Measurements from ENCODE around the gene SMIM36.

SMIM36 gene

GRCh38 chr17:55453839-55454557 is 57.3 kb downstream of the SMIM36 start:
- no peak for TF ChIP-seq CTCF (IDR thresholded peaks at IDR 0.05; ENCODE audit: low read depth, low read length)
- H3K4me3 ChIP-seq (ENCODE audit: low read depth, low read length): no peak overlapping the region

GRCh38 chr17:55452139-55452790 is 59.0 kb downstream of the SMIM36 start:
- H3K4me3 ChIP-seq (ENCODE audit: low read depth, low read length): no peak overlapping the region
- TF ChIP-seq CTCF (IDR thresholded peaks at IDR 0.05; ENCODE audit: low read depth, low read length): no peak

DNA sequence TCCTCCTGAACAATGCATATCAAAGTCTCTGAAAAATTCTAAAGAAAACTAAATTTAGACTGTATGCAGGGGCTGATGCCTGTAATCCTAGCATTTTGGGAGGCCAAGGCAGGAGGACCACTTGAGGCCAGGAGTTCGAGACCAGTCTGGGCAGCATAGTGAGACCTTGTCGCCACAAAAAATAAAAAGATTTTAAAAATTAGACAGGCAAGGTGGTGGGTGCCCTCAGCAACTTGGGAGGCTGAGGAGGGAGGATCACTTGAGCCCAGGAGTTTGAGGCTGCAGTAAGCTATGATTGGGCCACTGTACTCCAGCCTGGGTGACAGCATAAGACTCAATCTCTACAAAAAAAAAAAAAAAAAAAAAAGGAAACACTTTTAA is 59.5 kb downstream of the SMIM36 start:
- H3K4me3 ChIP-seq (ENCODE audit: low read depth, low read length): no peak overlapping the region
- TF ChIP-seq CTCF (IDR thresholded peaks at IDR 0.05; ENCODE audit: low read depth, low read length): no peak

- no peak for TF ChIP-seq CTCF (IDR thresholded peaks at IDR 0.05; ENCODE audit: low read depth, low read length)
Measured at GRCh38 chr17:55451203-55451641, 60.0 kb downstream of the SMIM36 start.

GRCh38 chr17:55450232-55450825 is 60.9 kb downstream of the SMIM36 start:
- H3K4me3 ChIP-seq (ENCODE audit: low read depth, low read length): no peak overlapping the region
- no peak for TF ChIP-seq CTCF (IDR thresholded peaks at IDR 0.05; ENCODE audit: low read depth, low read length)

More at GRCh38 chr17:55451203-55451641, 60.0 kb downstream of the SMIM36 start:
- no peak overlapping the region for H3K4me3 ChIP-seq (ENCODE audit: low read depth, low read length)

DNA sequence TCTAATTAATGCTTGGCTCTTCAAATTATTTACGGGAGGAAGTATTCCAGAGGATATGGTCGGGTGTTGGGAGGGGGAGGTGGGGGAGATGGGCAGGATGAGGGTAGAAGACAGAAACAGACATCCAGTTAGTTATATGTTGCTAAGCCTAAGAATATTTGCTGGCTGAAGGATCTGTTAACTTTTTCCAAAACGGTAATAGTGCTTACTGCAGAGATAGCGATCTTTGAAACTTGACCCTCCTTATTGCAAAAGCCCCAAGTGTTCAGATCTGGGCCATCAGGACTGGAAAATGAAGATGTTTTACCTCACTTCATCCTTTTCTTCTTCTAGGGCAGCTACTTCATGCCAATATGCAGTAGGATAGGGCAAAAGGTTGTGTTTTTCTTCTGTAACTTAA is 62.6 kb downstream of the SMIM36 start:
- H3K4me3 ChIP-seq (ENCODE audit: low read depth, low read length): no peak overlapping the region
- no peak for TF ChIP-seq CTCF (IDR thresholded peaks at IDR 0.05; ENCODE audit: low read depth, low read length)
